Measurements from ENCODE around the gene ZNF683.

GRCh38 chr1:26337625-26338024 lies 34.9 kb downstream of the ZNF683 start:
- TF ChIP-seq, protein P1, sequence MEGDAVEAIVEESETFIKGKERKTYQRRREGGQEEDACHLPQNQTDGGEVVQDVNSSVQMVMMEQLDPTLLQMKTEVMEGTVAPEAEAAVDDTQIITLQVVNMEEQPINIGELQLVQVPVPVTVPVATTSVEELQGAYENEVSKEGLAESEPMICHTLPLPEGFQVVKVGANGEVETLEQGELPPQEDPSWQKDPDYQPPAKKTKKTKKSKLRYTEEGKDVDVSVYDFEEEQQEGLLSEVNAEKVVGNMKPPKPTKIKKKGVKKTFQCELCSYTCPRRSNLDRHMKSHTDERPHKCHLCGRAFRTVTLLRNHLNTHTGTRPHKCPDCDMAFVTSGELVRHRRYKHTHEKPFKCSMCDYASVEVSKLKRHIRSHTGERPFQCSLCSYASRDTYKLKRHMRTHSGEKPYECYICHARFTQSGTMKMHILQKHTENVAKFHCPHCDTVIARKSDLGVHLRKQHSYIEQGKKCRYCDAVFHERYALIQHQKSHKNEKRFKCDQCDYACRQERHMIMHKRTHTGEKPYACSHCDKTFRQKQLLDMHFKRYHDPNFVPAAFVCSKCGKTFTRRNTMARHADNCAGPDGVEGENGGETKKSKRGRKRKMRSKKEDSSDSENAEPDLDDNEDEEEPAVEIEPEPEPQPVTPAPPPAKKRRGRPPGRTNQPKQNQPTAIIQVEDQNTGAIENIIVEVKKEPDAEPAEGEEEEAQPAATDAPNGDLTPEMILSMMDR (IDR thresholded peaks at IDR 0.05; ENCODE audit: poor library complexity, severe bottlenecking), result no peak
- TF ChIP-seq TAF1 (IDR thresholded peaks at IDR 0.05; ENCODE audit: low read depth), result no peak
- TF ChIP-seq POLR2AphosphoS5 (IDR thresholded peaks at IDR 0.05), result no peak
- no peak for TF ChIP-seq MXI1 (conservative IDR thresholded peaks at IDR 0.05; ENCODE audit: poor library complexity, severe bottlenecking)
- no peak for TF ChIP-seq EP300 (conservative IDR thresholded peaks at IDR 0.05; ENCODE audit: poor library complexity, severe bottlenecking)
- TF ChIP-seq SMC3 (conservative IDR thresholded peaks at IDR 0.05; ENCODE audit: poor library complexity), result no peak
- TF ChIP-seq EZH2 (IDR thresholded peaks at IDR 0.05; ENCODE audit: borderline replicate concordance, insufficient read depth, low read length, poor library complexity, severe bottlenecking), result no peak
- TF ChIP-seq, protein P2, sequence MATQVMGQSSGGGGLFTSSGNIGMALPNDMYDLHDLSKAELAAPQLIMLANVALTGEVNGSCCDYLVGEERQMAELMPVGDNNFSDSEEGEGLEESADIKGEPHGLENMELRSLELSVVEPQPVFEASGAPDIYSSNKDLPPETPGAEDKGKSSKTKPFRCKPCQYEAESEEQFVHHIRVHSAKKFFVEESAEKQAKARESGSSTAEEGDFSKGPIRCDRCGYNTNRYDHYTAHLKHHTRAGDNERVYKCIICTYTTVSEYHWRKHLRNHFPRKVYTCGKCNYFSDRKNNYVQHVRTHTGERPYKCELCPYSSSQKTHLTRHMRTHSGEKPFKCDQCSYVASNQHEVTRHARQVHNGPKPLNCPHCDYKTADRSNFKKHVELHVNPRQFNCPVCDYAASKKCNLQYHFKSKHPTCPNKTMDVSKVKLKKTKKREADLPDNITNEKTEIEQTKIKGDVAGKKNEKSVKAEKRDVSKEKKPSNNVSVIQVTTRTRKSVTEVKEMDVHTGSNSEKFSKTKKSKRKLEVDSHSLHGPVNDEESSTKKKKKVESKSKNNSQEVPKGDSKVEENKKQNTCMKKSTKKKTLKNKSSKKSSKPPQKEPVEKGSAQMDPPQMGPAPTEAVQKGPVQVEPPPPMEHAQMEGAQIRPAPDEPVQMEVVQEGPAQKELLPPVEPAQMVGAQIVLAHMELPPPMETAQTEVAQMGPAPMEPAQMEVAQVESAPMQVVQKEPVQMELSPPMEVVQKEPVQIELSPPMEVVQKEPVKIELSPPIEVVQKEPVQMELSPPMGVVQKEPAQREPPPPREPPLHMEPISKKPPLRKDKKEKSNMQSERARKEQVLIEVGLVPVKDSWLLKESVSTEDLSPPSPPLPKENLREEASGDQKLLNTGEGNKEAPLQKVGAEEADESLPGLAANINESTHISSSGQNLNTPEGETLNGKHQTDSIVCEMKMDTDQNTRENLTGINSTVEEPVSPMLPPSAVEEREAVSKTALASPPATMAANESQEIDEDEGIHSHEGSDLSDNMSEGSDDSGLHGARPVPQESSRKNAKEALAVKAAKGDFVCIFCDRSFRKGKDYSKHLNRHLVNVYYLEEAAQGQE (IDR thresholded peaks at IDR 0.05; ENCODE audit: borderline replicate concordance), result no peak
- no peak for TF ChIP-seq RAD21 (conservative IDR thresholded peaks at IDR 0.05)

Measured in neural cell (in vitro differentiated cells).